GF-D8 (cell line): ENCODE measurements around the gene MNT.
"Not testable (repeated sequence)": the region's sequence is repeated elsewhere in the genome, so short reads cannot be mapped to it uniquely, and the experiment has no call there.

Source experiments
- DNase-seq: peaks from one replicate; lab custom pipeline; 2025; lab: John Stamatoyannopoulos, UW

MNT gene

GRCh38 chr17:2400877-2401425 lies at the start of gene MNT:
Gene MNT (minus strand): TSS chr17:2401060. CDS start chr17:2400712, 348 bp downstream.
- DNase-seq: peak; percentile 79

- no peak for DNase-seq
Observed at GRCh38 chr17:2450016-2450650, 49.3 kb upstream of the MNT start.

GRCh38 chr17:2449486-2449885 lies 48.6 kb upstream of the MNT start:
- no peak for DNase-seq

GRCh38 chr17:2447479-2447878 lies 46.6 kb upstream of the MNT start:
- DNase-seq: not testable (repeated sequence)

- no peak for DNase-seq
Observed at GRCh38 chr17:2445638-2446037, 44.8 kb upstream of the MNT start.

- DNase-seq: no peak
Observed at GRCh38 chr17:2444382-2444781, 43.5 kb upstream of the MNT start.

GRCh38 chr17:2442166-2442565 lies 41.3 kb upstream of the MNT start:
- no peak for DNase-seq

- DNase-seq: no peak
Observed at GRCh38 chr17:2440930-2441329, 40.1 kb upstream of the MNT start.

GRCh38 chr17:2439997-2440396 lies 39.1 kb upstream of the MNT start:
- DNase-seq: not testable (repeated sequence)

- no peak for DNase-seq
Observed at GRCh38 chr17:2438823-2439222, 38.0 kb upstream of the MNT start.

- no peak for DNase-seq
Observed at GRCh38 chr17:2436316-2436905, 35.6 kb upstream of the MNT start.

GRCh38 chr17:2435862-2436261 lies 35.0 kb upstream of the MNT start:
- no peak for DNase-seq

- no peak for DNase-seq
Observed at GRCh38 chr17:2435181-2435741, 34.4 kb upstream of the MNT start.

- DNase-seq: no peak
Observed at GRCh38 chr17:2433696-2434095, 32.8 kb upstream of the MNT start.

- no peak for DNase-seq
Observed at GRCh38 chr17:2427910-2428309, 27.1 kb upstream of the MNT start.

GRCh38 chr17:2427215-2427614 lies 26.4 kb upstream of the MNT start:
- no peak for DNase-seq

- no peak for DNase-seq
Observed at GRCh38 chr17:2423271-2423670, 22.4 kb upstream of the MNT start.

- no peak for DNase-seq
Observed at GRCh38 chr17:2421315-2422147, 20.7 kb upstream of the MNT start.

GRCh38 chr17:2420176-2420575 lies 19.3 kb upstream of the MNT start:
- DNase-seq: no peak

GRCh38 chr17:2419486-2419885 lies 18.6 kb upstream of the MNT start:
- DNase-seq: no peak

GRCh38 chr17:2418572-2418971 lies 17.7 kb upstream of the MNT start:
- no peak for DNase-seq

GRCh38 chr17:2416010-2416734 lies 15.3 kb upstream of the MNT start:
- DNase-seq: no peak
